ENCODE measurements around the gene PGLYRP4. TPM values are rescaled to one million over a fixed set of nuclear protein-coding genes. Genes with fewer than 3 reads are reported as not detected.
A peak's percentile ranks its signal among the peaks of the same experiment; 100 is the strongest.

Gene PGLYRP4
- total RNA-seq, result not detected

- H3K27ac Mint-ChIP-seq, result no peak within 1 kb of the TSS
- peaks cover 30 to 44% of the 10 kb centered on the region in 2 donors for H3K27me3 Mint-ChIP-seq
- no peaks in the 10 kb centered on the region for H3K36me3 Mint-ChIP-seq
- no peak within 1 kb of the TSS for H3K4me3 Mint-ChIP-seq
- DNase-seq (ENCODE audit: low spot score) (no peak), ATAC-seq (no peak)
- H3K4me1 Mint-ChIP-seq (ENCODE audit: low read depth in 2 of 2), result peaks cover 7 to 19% of the 10 kb centered on the region in 2 donors
- H3K9me3 Mint-ChIP-seq, result no peaks in the 10 kb centered on the region
Measured at GRCh38 chr1:153348511-153349362, at the start of gene PGLYRP4. Gene PGLYRP4, minus strand, starts transcription at chr1:153348841. Its CDS starts 909 bp downstream, at chr1:153347932.

GRCh38 chr1:153397924-153398651 lies 49.4 kb upstream of the PGLYRP4 start:
- peaks cover 13 to 42% of the 10 kb centered on the region in 2 donors for H3K27me3 Mint-ChIP-seq
- ATAC-seq (no peak), DNase-seq (ENCODE audit: low spot score) (no peak)
- no peak overlapping the region for H3K27ac Mint-ChIP-seq
- no peaks in the 10 kb centered on the region for H3K9me3 Mint-ChIP-seq
- no peaks in the 10 kb centered on the region for H3K4me1 Mint-ChIP-seq (ENCODE audit: low read depth in 2 of 2)
- H3K36me3 Mint-ChIP-seq, result no peaks in the 10 kb centered on the region
- no peak overlapping the region for H3K4me3 Mint-ChIP-seq

GRCh38 chr1:153397051-153397923 lies 48.6 kb upstream of the PGLYRP4 start:
- Mint-ChIP-seq H3K36me3 (no peaks in the 10 kb centered on the region), H3K4me1 (ENCODE audit: low read depth in 2 of 2) (no peaks in the 10 kb centered on the region)

GRCh38 chr1:153396461-153396860 lies 47.8 kb upstream of the PGLYRP4 start:
- H3K27me3 Mint-ChIP-seq, result peaks cover 12 to 35% of the 10 kb centered on the region in 2 donors
- H3K27ac Mint-ChIP-seq, result no peak overlapping the region
- no peaks in the 10 kb centered on the region for H3K36me3 Mint-ChIP-seq
- no peak for DNase-seq (ENCODE audit: low spot score)
- no peaks in the 10 kb centered on the region for H3K4me1 Mint-ChIP-seq (ENCODE audit: low read depth in 2 of 2)
- no peaks in the 10 kb centered on the region for H3K9me3 Mint-ChIP-seq
- ATAC-seq, result no peak
- no peak overlapping the region for H3K4me3 Mint-ChIP-seq

More at GRCh38 chr1:153397051-153397923, 48.6 kb upstream of the PGLYRP4 start:
- Mint-ChIP-seq H3K9me3 (no peaks in the 10 kb centered on the region), H3K27ac (no peak overlapping the region), H3K27me3 (peaks cover 15 to 43% of the 10 kb centered on the region in 2 donors), H3K4me3 (no peak overlapping the region)
- ATAC-seq (no peak), DNase-seq (ENCODE audit: low spot score) (no peak)

- DNase-seq (ENCODE audit: low spot score), result no peak
- Mint-ChIP-seq H3K27ac (no peak overlapping the region), H3K9me3 (no peaks in the 10 kb centered on the region), H3K4me1 (ENCODE audit: low read depth in 2 of 2) (no peaks in the 10 kb centered on the region), H3K27me3 (peaks cover 14 to 35% of the 10 kb centered on the region in 2 donors), H3K4me3 (no peak overlapping the region), H3K36me3 (no peaks in the 10 kb centered on the region)
- no peak for ATAC-seq
Measured at GRCh38 chr1:153395776-153396175, 47.1 kb upstream of the PGLYRP4 start.

GRCh38 chr1:153395136-153395685 lies 46.6 kb upstream of the PGLYRP4 start:
- Mint-ChIP-seq H3K36me3 (no peaks in the 10 kb centered on the region), H3K4me3 (no peak overlapping the region), H3K9me3 (no peaks in the 10 kb centered on the region), H3K27ac (no peak overlapping the region), H3K27me3 (peaks cover 15 to 34% of the 10 kb centered on the region in 2 donors), H3K4me1 (ENCODE audit: low read depth in 2 of 2) (no peaks in the 10 kb centered on the region)
- DNase-seq (ENCODE audit: low spot score), result no peak
- ATAC-seq, result peak in 1 of 2 donors; percentile 28

- no peak for ATAC-seq
Measured at GRCh38 chr1:153394391-153394790, 45.8 kb upstream of the PGLYRP4 start.

GRCh38 chr1:153393926-153394325 lies 45.3 kb upstream of the PGLYRP4 start:
- no peaks in the 10 kb centered on the region for H3K36me3 Mint-ChIP-seq
- H3K9me3 Mint-ChIP-seq, result no peaks in the 10 kb centered on the region
- no peaks in the 10 kb centered on the region for H3K4me1 Mint-ChIP-seq (ENCODE audit: low read depth in 2 of 2)
- ATAC-seq, result no peak
- H3K4me3 Mint-ChIP-seq, result no peak overlapping the region
- H3K27me3 Mint-ChIP-seq, result peaks cover 17 to 31% of the 10 kb centered on the region in 2 donors
- no peak for DNase-seq (ENCODE audit: low spot score)
- H3K27ac Mint-ChIP-seq, result no peak overlapping the region

More at GRCh38 chr1:153394391-153394790, 45.8 kb upstream of the PGLYRP4 start:
- DNase-seq (ENCODE audit: low spot score), result no peak
- Mint-ChIP-seq H3K27me3 (peaks cover 18 to 31% of the 10 kb centered on the region in 2 donors), H3K36me3 (no peaks in the 10 kb centered on the region), H3K4me1 (ENCODE audit: low read depth in 2 of 2) (no peaks in the 10 kb centered on the region), H3K9me3 (no peaks in the 10 kb centered on the region), H3K4me3 (no peak overlapping the region), H3K27ac (no peak overlapping the region)

GRCh38 chr1:153392822-153393221 lies 44.2 kb upstream of the PGLYRP4 start:
- no peaks in the 10 kb centered on the region for H3K9me3 Mint-ChIP-seq
- no peak overlapping the region for H3K4me3 Mint-ChIP-seq
- DNase-seq (ENCODE audit: low spot score), result no peak
- H3K36me3 Mint-ChIP-seq, result no peaks in the 10 kb centered on the region
- peaks cover 17 to 32% of the 10 kb centered on the region in 2 donors for H3K27me3 Mint-ChIP-seq
- H3K4me1 Mint-ChIP-seq (ENCODE audit: low read depth in 2 of 2), result no peaks in the 10 kb centered on the region
- no peak for ATAC-seq
- no peak overlapping the region for H3K27ac Mint-ChIP-seq

- H3K4me3 Mint-ChIP-seq, result no peak overlapping the region
- peaks cover 19 to 35% of the 10 kb centered on the region in 2 donors for H3K27me3 Mint-ChIP-seq
Measured at GRCh38 chr1:153392258-153392657, 43.6 kb upstream of the PGLYRP4 start.

GRCh38 chr1:153390938-153391710 lies 42.5 kb upstream of the PGLYRP4 start, which contains the start of gene S100A8:
Gene S100A8, minus strand, starts transcription at chr1:153391073. Its CDS starts 538 bp downstream, at chr1:153390535.
- DNase-seq (ENCODE audit: low spot score), result no peak
- no peak within 1 kb of the TSS for H3K4me3 Mint-ChIP-seq
- peaks cover 24 to 35% of the 10 kb centered on the region in 2 donors for H3K27me3 Mint-ChIP-seq
- no peak for ATAC-seq
- no peaks in the 10 kb centered on the region for H3K9me3 Mint-ChIP-seq
- H3K27ac Mint-ChIP-seq, result peak within 1 kb of the TSS in 1 of 2 donors; percentile 60
- H3K36me3 Mint-ChIP-seq, result no peaks in the 10 kb centered on the region
- peaks cover 3 to 7% of the 10 kb centered on the region in 2 donors for H3K4me1 Mint-ChIP-seq (ENCODE audit: low read depth in 2 of 2)

More at GRCh38 chr1:153392258-153392657, 43.6 kb upstream of the PGLYRP4 start:
- Mint-ChIP-seq H3K27ac (no peak overlapping the region), H3K4me1 (ENCODE audit: low read depth in 2 of 2) (no peaks in the 10 kb centered on the region), H3K9me3 (no peaks in the 10 kb centered on the region), H3K36me3 (no peaks in the 10 kb centered on the region)
- ATAC-seq (no peak), DNase-seq (ENCODE audit: low spot score) (no peak)
